GM12878 (cell line): ENCODE data around the gene TOMM34. TPM values are rescaled to one million over a fixed set of nuclear protein-coding genes. Genes with fewer than 3 reads are reported as not detected.

Experiments used
- ATAC-seq: fragments of 200-7000 bp; cut with Tn5 transposase; 3 replicates; pipeline ENCODE4 v1.9.1; 2020; ENCODE audit warnings: mild to moderate bottlenecking, moderate library complexity
- BruUV-seq: library from RNA; stranded (reverse); fragments of 400-500 nt; replicated peaks from 2 replicates; lab custom pipeline; 2021; lab: Mats Ljungman, UMichigan
- CTCF ChIA-PET: fragments of 300-600 bp; sonication (Branson Sonifier 250); formaldehyde crosslinking; extraction: SDS; loops from one replicate; lab custom pipeline; 2021; ENCODE audit warnings: inconsistent platforms; lab: Yijun Ruan, JAX
- POLR2A ChIA-PET: fragments of 350-600 bp; formaldehyde crosslinking; extraction: SDS; loops from one replicate; lab custom pipeline; 2021; ENCODE audit warnings: inconsistent platforms; lab: Charles Lee
- RAD21 ChIA-PET: fragments of 300-600 bp; sonication (Branson Sonifier 250); formaldehyde crosslinking; loops from one replicate; lab custom pipeline; 2023; ENCODE audit warnings: antibody characterized with exemption; ENCODE audit not compliant: unreplicated experiment; lab: Charles Lee
- SMC1A ChIA-PET: fragments of 300-600 bp; sonication (Branson Sonifier 250); formaldehyde crosslinking; loops from one replicate; lab custom pipeline; 2023; ENCODE audit not compliant: unreplicated experiment, uncharacterized antibody; lab: Charles Lee
- DNase-seq: peaks from one replicate; pipeline ENCODE4 v3.0.0-alpha.2; 2011; ENCODE audit warnings: low read depth, low spot score
- FAIRE-seq: peaks from 3 replicates; lab custom pipeline; 2011; peaks lifted over from hg19 to GRCh38; lab: Jason Lieb, UNC
- H2AFZ ChIP-seq: 2 replicates; pipeline ENCODE4 v1.6.0; 2011; ENCODE audit warnings: low read depth, low read length, control low read depth; ENCODE audit not compliant: control insufficient read depth
- H3K27ac ChIP-seq: 2 replicates; pipeline ENCODE4 v1.5.1; 2011; ENCODE audit warnings: control low read depth; ENCODE audit not compliant: control insufficient read depth, insufficient read depth
- H3K27me3 ChIP-seq, 2 experiments: replicated peaks in 1 of 2; 2 replicates each; pipeline versions ENCODE4 v1.6.0 to v1.6.1; 2011; ENCODE audit warnings: low read length in 1 of 2; ENCODE audit not compliant: control insufficient read depth in 2 of 2, insufficient read depth in 2 of 2
- H3K36me3 ChIP-seq, 2 experiments: 2 replicates each; pipeline ENCODE4 v1.5.1; 2011; ENCODE audit warnings: low read length in 1 of 2; ENCODE audit not compliant: control insufficient read depth in 2 of 2, insufficient read depth in 2 of 2
- H3K4me1 ChIP-seq: 2 replicates; pipeline ENCODE4 v1.6.1; 2011; ENCODE audit warnings: mild to moderate bottlenecking, low read length, moderate library complexity, mixed read lengths; ENCODE audit not compliant: control insufficient read depth, insufficient read depth
- H3K4me2 ChIP-seq: 2 replicates; pipeline ENCODE4 v1.6.0; 2011; ENCODE audit warnings: control low read depth; ENCODE audit not compliant: control insufficient read depth, insufficient read depth
- H3K4me3 ChIP-seq: fragments of 200-600 bp; sonication (generic); 2 replicates; pipeline ENCODE4 v1.5.1; 2016
- H3K79me2 ChIP-seq: 2 replicates; pipeline ENCODE4 v1.6.0; 2011; ENCODE audit warnings: low read length; ENCODE audit not compliant: control insufficient read depth, insufficient read depth
- H3K9ac ChIP-seq: 2 replicates; pipeline ENCODE4 v1.8.0; 2011; ENCODE audit warnings: low read length, control low read depth, mixed read lengths; ENCODE audit not compliant: control insufficient read depth, insufficient read depth
- H3K9me3 ChIP-seq: replicated peaks from 3 replicates; pipeline ENCODE4 v1.5.1; 2011; ENCODE audit warnings: mild to moderate bottlenecking, low read length; ENCODE audit not compliant: control insufficient read depth, insufficient read depth
- H4K20me1 ChIP-seq: 2 replicates; pipeline ENCODE4 v1.6.0; 2011; ENCODE audit not compliant: control insufficient read depth, insufficient read depth
- CREB1 ChIP-seq: IDR thresholded peaks from 2 replicates; pipeline ENCODE4 v1.6.1; 2012; ENCODE audit warnings: low read depth, mild to moderate bottlenecking, inconsistent platforms
- DPF2 ChIP-seq: fragments of 450-650 bp; IDR thresholded peaks from 2 replicates; pipeline ENCODE4 v1.6.1; 2017; ENCODE audit warnings: mild to moderate bottlenecking
- ESRRA ChIP-seq: IDR thresholded peaks from 2 replicates; pipeline ENCODE4 v1.6.1; 2012; ENCODE audit warnings: mild to moderate bottlenecking, low read length, improper control_type of control experiment
- FOS ChIP-seq: IDR thresholded peaks from 3 replicates; pipeline ENCODE4 v1.6.1; 2011; ENCODE audit warnings: borderline replicate concordance; ENCODE audit not compliant: insufficient read length; ENCODE audit errors: extremely low read depth
- IRF3 ChIP-seq: fragments of 450-650 bp; IDR thresholded peaks from 2 replicates; pipeline ENCODE4 v1.6.1; 2014; ENCODE audit warnings: mild to moderate bottlenecking
- KAT2A ChIP-seq: conservative IDR thresholded peaks from 2 replicates; pipeline ENCODE4 v1.6.1; 2011; ENCODE audit warnings: low read depth, low read length; ENCODE audit not compliant: control insufficient read depth
- MYB ChIP-seq: fragments of 150-350 bp; IDR thresholded peaks from 2 replicates; pipeline ENCODE4 v1.6.1; 2014; ENCODE audit warnings: mild to moderate bottlenecking, low read depth, low read length, borderline replicate concordance
- NR2C2 ChIP-seq: IDR thresholded peaks from 2 replicates; pipeline ENCODE4 v1.6.1; 2011; ENCODE audit warnings: borderline replicate concordance, low read depth; ENCODE audit not compliant: control insufficient read depth, insufficient read length
- POU2F2 ChIP-seq: IDR thresholded peaks from 3 replicates; pipeline ENCODE4 v1.6.1; 2011; ENCODE audit warnings: low read depth, mild to moderate bottlenecking, low read length, borderline replicate concordance
- RELA ChIP-seq: fragments of 450-650 bp; IDR thresholded peaks from 2 replicates; pipeline ENCODE4 v1.8.0; 2014; ENCODE audit warnings: borderline replicate concordance; ENCODE audit not compliant: partially characterized antibody
- SREBF2 ChIP-seq: IDR thresholded peaks from 2 replicates; pipeline ENCODE4 v1.6.1; 2012; ENCODE audit warnings: mild to moderate bottlenecking, low read length
- USF1 ChIP-seq: IDR thresholded peaks from 2 replicates; pipeline ENCODE4 v1.6.1; 2011; ENCODE audit warnings: borderline replicate concordance, low read depth, mild to moderate bottlenecking, moderate library complexity, mixed read lengths, low read length; ENCODE audit not compliant: insufficient read depth; ENCODE audit errors: extremely low read length
- WGBS: methylation state at CpG from one replicate; pipeline ENCODE4 v1.1.6; 2016; ENCODE audit warnings: low lambda C conversion rate; ENCODE audit not compliant: insufficient replicate concordance, insufficient coverage; ENCODE audit errors: missing lambda C conversion rate; 5-methylcytosine and 5-hydroxymethylcytosine counted together
- in situ Hi-C: fragments of 300-500 bp; cut with MboI; formaldehyde crosslinking; loops from 9 replicates; pipeline ENCODE4 v1.14.3; 2018; ENCODE audit warnings: mixed read lengths
- intact Hi-C: fragments of 100-400 bp; cut with micrococcal nuclease; formaldehyde crosslinking; loops from one replicate; pipeline ENCODE4 v1.14.2; 2022; ENCODE audit not compliant: unreplicated experiment
- polyA plus RNA-seq, 11 experiments: library from polyadenylated mRNA; depleted of rRNA in 4 of 11; unstranded in 6 of 11; stranded (reverse) in 5 of 11; fragments of >200 nt; fragmentation: Nextera tagmentation in 4 of 11; fragmentation: Illumina TruSeq in 1 of 11; extraction: Ambion mirVana in 4 of 11; extraction: Trizol in 1 of 11; gene quantifications; 1 replicate in 1 of 11; 2 replicates in 10 of 11; pipeline versions ENCODE4 v1.2.1 to v1.2.3, GENCODE V29; 2011 to 2016; ENCODE audit warnings: inconsistent platforms in 2 of 11, missing spikeins in 2 of 11, low read depth in 1 of 11
- total RNA-seq, 4 experiments: library from RNA; depleted of rRNA in 3 of 4; stranded (reverse); fragments of >200 nt in 3 of 4; fragmentation: Illumina TruSeq in 1 of 4; extraction: Trizol in 1 of 4; gene quantifications; 2 replicates each; pipeline versions ENCODE4 v1.2.1 to v1.2.3, GENCODE V29; 2013 to 2021
- TF ChIP-seq, protein P1 (sequence below): fragments of 450-650 bp; IDR thresholded peaks from 2 replicates; pipeline ENCODE4 v1.6.1; 2016; ENCODE audit warnings: mild to moderate bottlenecking

TOMM34 gene
- total and polyA plus RNA-seq, 10 of the 15 experiments (the other 5 are each of a cell fraction or from before 2014, with no cell fraction given), result 14.0 to 73.8 (median 43.9) TPM

DNA sequence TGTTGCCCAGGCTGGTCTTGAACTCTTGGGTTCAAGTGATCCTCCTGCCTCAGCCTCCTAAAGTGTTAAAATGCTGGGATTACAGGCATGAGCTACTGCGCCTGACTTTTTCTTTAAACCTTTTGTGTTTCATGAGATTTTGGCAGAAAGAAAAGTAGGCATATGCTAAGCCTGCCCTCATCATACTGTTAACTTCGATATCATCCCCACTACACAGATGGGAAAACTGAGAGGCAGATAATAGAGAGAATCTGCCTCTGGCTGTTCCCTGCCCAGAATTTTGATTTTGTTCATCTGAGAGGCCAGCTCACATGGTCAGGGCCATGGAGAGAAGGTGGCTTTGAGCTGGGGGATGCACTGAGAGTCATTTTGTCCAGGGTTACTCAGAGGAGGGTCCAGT, 42.8 kb downstream of the TOMM34 start:
- no TSS peak for BruUV-seq
- no peak for ATAC-seq
- RAD21 ChIA-PET, result no interaction called here
- CTCF ChIA-PET, result interaction anchor here (1.6 kb wide), 1 partner anchor 25 kb away, joined by 7 read pairs; no protein-coding TSS in a partner anchor
- H3K4me1 ChIP-seq, result no peaks in the 10 kb centered on the region
- no peaks in the 10 kb centered on the region for H3K9me3 ChIP-seq
- SMC1A ChIA-PET, result interaction anchor here (1.0 to 1.2 kb wide), 3 partner anchors 17 to 99 kb away, joined by 3 read pairs; no protein-coding TSS in a partner anchor
- intact Hi-C loops (no loop called here), in situ Hi-C loops (no loop called here)
- no peak overlapping the region for H3K4me3 ChIP-seq
- peaks cover 4 to 6% of the 10 kb centered on the region in 2 experiments; a peak in 3 of 4 replicates for H3K36me3 ChIP-seq
- no peak overlapping the region for H2AFZ ChIP-seq
- FAIRE-seq, result no peak
- H3K9ac ChIP-seq, result no peak overlapping the region
- no peaks in the 10 kb centered on the region for H4K20me1 ChIP-seq
- no peaks in the 10 kb centered on the region for H3K27me3 ChIP-seq
- no peak for DNase-seq
- TF ChIP-seq CREB1 (no peak), SREBF2 (no peak), IRF3 (no peak), MYB (no peak), RELA (no peak), FOS (no peak), USF1 (no peak), NR2C2 (no peak), POU2F2 (no peak), KAT2A (no peak), DPF2 (no peak), ESRRA (no peak)
- TF ChIP-seq, protein P1, sequence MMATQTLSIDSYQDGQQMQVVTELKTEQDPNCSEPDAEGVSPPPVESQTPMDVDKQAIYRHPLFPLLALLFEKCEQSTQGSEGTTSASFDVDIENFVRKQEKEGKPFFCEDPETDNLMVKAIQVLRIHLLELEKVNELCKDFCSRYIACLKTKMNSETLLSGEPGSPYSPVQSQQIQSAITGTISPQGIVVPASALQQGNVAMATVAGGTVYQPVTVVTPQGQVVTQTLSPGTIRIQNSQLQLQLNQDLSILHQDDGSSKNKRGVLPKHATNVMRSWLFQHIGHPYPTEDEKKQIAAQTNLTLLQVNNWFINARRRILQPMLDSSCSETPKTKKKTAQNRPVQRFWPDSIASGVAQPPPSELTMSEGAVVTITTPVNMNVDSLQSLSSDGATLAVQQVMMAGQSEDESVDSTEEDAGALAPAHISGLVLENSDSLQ, result no peak
- 98% methylated on average over 2 of the region's 2 CpGs for WGBS
- H3K79me2 ChIP-seq, result no peaks in the 10 kb centered on the region
- no peak overlapping the region for H3K27ac ChIP-seq
- POLR2A ChIA-PET, result no interaction called here
- H3K4me2 ChIP-seq, result no peak overlapping the region
